Endothelial cell of umbilical vein (primary cell): ENCODE measurements around the gene CLCA4.

Experiments used
- FOS ChIP-seq: IDR thresholded peaks from 2 replicates; pipeline ENCODE4 v1.6.1; 2011; ENCODE audit warnings: mild to moderate bottlenecking, low read length, moderate library complexity, borderline replicate concordance; ENCODE audit not compliant: insufficient read depth
- POLR2A ChIP-seq: IDR thresholded peaks from 2 replicates; pipeline ENCODE4 v1.6.1; 2012; ENCODE audit warnings: low read depth, mild to moderate bottlenecking, control low read depth, low read length
- TF ChIP-seq, protein P1 (sequence below), 2 donors: IDR thresholded peaks; 1 replicate in 1 of 2; 2 replicates in 1 of 2; pipeline ENCODE4 v1.5.1; 2011; ENCODE audit warnings: low read length in 2 of 2, mild to moderate bottlenecking in 2 of 2, moderate library complexity in 2 of 2, control low read depth in 1 of 2, inconsistent platforms in 1 of 2, low read depth in 1 of 2; ENCODE audit not compliant: insufficient read depth in 1 of 2; ENCODE audit errors: extremely low read depth in 1 of 2

DNA sequence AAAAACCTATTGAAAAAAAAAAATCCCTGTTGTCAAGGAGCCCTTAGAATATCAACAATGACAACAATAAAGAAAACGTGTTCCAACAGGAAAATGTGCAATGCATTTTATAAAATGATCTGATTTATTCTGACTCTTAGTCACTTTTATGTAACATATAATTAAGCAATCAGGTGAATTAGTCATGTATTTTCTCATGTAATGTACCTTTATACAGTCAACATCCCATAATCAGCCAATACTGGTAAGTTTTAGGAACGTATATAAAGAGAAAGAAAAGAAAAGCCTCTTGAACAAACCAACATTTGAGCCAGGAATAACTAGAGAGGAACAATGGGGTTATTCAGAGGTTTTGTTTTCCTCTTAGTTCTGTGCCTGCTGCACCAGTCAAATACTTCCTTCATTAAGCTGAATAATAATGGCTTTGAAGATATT lies at the start of gene CLCA4:
- TF ChIP-seq, protein P1, sequence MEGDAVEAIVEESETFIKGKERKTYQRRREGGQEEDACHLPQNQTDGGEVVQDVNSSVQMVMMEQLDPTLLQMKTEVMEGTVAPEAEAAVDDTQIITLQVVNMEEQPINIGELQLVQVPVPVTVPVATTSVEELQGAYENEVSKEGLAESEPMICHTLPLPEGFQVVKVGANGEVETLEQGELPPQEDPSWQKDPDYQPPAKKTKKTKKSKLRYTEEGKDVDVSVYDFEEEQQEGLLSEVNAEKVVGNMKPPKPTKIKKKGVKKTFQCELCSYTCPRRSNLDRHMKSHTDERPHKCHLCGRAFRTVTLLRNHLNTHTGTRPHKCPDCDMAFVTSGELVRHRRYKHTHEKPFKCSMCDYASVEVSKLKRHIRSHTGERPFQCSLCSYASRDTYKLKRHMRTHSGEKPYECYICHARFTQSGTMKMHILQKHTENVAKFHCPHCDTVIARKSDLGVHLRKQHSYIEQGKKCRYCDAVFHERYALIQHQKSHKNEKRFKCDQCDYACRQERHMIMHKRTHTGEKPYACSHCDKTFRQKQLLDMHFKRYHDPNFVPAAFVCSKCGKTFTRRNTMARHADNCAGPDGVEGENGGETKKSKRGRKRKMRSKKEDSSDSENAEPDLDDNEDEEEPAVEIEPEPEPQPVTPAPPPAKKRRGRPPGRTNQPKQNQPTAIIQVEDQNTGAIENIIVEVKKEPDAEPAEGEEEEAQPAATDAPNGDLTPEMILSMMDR (IDR thresholded peaks at IDR 0.05; ENCODE audit: extremely low read depth in 1 of 2, insufficient read depth in 1 of 2, low read depth in 1 of 2, low read length in 2 of 2): no peak
- TF ChIP-seq POLR2A (no peak), FOS (no peak)
